Activated CD4-positive, CD25-positive, alpha-beta regulatory T cell (primary cell): ENCODE data around the gene ALDH18A1.

ENCODE experiments used
- DNase-seq, 4 experiments: peaks; one replicate each; lab custom pipeline; 2025; lab: John Stamatoyannopoulos, UW

Gene ALDH18A1

DNA sequence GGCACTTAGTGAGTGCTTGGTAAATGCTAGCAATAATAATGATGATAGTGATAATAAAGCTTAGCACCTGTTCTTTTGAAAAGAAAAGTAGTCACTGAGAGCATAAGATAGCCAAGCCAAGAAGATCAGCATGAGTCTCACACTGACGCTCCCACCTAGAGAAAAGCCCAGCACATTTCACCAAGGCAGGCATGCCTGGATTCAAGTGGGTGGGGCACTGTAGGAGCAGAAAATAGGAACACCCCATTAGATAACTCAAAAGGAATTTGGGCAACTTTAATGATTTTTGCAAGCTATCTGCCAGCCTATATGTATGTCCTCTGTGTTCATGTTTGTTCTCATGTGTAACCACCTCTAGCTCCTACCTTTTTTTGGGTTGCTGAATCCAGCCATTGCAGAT lies 77.2 kb downstream of the ALDH18A1 start:
- DNase-seq = no peak

DNA sequence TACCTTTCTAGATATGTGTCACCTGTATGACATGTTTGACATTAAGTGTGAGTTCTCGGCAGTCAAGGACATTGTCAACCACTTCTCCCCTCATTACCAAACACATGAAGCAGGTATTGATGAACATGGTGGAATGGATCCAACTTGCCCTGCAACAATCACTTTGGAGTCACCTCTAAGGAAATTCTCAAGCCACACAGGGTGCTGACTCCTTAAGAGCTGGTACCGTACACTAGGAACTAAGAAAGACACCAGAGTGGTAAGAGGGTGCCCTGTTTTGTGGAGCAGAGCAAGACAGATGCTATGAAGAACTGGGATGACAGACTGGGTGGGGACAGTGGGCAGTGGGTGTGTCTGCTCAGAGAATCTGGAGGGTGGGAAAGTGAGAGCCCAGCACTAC lies 77.9 kb downstream of the ALDH18A1 start:
- no peak for DNase-seq

DNA sequence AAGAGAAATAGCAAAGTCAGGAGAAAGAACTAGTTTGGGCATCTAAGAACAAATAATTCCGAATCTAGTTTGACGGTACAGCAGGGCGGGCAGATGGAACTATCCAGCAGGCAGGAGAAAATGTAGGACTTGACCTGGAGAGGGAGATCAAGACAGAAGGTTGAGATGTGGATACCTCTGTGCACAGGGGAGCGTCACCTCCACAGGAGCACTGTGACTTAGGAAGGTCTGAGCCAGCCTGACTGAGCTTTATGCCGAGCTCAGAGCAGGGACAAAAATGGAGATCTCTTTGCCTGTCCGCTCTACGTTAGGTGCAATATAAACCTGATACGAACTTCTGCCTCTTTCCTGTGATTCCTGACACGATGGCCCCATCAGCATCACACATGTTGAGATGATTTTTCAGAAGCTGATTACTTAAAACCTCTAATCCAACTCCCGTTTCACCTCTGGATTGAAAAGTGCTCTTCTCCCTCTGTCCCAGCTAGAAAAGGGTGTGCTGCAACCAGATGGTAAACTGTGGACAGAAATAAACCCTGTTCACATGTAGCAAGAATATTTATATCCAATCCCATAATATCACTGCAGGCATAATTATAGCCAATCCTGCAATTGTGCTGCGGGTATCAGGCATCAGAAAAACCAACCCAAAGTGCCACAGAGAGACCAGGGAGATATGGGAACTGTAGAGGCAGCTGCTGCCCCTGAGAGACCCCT lies 81.7 kb downstream of the ALDH18A1 start:
- DNase-seq = no peak

DNA sequence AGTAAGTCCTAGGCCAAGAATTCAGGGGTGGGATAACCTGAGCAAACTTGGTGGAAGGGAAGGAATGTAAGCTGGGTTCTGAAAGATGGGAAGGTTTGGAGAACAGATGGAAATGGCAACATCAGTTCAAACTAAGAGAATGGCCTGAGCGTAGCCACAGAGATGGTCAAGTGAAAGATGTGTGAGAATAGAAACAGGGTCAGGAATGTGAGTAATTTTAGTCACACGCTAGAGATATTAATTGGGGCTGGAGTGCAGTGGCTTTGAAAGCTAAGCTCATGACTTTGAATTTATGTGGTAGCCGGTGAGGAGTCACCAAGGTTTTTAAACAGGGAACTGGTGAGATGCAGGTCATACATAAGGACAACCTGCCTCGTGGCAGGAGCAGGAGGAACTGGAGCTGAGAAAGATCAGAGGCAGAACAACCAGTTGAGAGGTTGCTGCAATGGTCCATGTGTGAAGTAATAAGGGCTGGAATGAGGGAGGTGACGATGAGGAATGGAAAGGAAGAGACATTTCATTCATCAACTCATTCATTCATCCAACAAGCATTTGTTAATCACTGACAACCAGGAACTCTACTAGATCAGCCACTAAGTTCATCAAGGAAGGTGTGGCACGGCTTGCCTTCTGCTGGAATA lies 82.4 kb downstream of the ALDH18A1 start:
- DNase-seq = no peak

DNA sequence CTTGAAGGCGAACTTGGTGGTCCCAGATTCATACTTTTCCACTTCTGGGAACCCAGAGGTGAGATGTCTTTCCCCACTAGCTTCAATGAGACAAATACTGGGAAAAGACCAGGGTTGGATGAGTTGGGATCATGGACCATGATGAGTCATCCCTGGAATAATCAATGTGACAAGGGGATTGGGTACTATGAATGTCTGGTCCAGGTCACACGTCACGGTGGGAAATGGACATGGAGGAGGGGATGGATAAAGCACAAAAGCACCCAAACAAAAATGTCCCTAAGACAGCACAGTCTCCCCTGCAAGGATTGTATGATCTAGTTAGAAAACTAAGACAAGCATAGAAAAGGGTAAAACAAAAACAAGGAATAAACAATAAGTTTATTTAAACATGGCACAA lies 83.0 kb downstream of the ALDH18A1 start:
- no peak for DNase-seq

DNA sequence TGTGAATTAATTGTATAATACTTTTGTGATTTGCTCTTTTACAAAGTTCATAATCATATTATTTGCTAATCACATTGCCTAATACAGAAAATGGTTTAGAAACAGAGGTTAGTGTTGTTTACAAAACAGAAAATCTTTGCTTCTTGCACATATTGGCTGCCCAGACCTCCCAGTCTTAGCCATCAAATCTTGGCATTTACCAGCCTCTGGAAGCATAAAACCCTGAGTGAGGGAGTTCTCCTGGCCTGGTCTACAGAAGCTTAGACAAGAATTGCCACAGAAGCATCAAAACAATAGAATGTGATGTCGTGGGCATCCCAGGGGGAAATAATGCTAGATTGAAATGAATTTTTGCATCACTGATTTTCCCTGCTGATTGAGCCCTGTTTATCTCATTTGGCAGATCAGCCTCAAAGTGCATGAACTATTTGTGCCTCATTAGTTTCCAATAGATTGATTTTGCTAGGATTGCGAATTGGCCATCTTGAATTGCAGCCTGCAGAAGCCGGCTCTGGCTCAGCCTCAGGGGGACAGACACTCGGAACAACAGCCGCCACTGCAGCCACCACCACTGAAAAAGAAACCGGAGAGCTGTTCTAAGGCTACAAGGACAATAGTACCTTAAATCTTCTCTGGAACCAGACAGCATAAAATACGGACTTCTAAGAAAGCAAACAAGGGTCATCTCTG lies 84.2 kb downstream of the ALDH18A1 start:
- no peak for DNase-seq

DNA sequence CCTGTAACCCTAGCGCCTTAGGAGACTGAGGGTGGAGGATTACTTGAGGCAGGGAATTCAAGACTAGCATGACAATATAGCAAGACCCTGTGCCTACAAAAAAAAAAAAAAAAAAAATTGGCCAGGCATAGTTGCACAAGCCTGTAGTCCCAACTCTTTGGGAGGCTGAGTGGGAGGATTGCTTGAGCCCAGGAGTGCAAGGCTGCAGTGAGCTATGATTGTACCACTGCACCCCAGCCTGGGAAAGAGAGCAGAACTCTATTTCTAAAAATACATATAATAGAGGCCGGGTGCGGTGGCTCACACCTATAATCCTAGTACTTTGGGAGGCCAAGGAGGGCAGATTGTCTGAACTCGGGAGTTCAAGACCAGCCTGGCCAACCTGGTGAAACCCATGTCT lies 85.1 kb downstream of the ALDH18A1 start:
- DNase-seq = no peak

DNA sequence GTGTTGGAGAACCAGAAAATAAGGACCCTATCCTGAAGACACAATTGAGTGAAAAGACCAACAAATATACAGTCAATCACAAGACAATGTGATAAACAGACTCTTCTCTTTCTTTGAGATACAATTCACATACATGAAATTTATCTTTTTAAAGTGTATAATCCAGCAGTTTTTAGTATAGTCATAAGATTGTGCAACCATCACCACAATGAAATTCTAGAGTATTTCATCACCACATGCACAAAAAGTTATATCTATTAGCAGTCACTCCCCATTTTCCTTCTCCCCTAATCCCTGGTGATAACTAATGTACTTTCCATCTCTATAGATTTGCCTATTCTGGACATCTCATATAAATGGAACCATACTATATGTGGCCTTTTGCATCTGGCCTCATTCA lies 87.1 kb downstream of the ALDH18A1 start:
- no peak for DNase-seq

DNA sequence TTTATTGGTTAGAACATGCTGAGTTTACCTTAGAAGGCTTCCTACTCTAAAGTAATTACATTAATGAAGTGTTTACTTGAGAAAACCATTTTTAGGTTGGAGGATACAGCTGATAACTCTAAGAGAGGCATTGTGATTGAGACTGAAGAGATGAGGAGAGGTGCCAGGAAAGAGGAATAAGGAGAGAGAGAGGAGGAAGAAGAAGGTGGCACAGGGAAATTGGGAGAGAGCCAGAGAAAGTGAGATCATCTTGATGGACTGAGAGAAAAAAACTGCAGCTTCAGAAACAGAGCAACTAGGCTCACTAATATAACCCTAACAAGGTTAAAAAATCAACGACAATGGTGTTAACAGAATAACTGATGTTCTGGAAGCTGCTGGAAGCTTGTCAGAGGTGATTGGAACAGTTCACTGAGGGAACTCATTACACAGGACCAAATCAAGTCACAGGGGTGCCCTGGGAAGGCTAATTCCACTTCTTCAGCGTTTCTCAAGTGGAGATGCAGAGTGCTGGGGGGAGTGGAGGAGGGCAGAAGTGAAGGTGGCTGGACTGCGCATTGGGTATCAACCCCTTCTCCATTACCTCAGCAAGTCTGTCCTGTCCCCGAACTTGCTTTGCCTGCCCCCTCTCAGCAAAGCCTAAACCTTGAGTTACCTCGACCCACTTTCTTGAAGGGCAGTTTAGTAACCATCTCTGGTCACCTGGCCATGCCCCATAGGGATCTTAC lies 88.4 kb downstream of the ALDH18A1 start:
- no peak for DNase-seq

DNA sequence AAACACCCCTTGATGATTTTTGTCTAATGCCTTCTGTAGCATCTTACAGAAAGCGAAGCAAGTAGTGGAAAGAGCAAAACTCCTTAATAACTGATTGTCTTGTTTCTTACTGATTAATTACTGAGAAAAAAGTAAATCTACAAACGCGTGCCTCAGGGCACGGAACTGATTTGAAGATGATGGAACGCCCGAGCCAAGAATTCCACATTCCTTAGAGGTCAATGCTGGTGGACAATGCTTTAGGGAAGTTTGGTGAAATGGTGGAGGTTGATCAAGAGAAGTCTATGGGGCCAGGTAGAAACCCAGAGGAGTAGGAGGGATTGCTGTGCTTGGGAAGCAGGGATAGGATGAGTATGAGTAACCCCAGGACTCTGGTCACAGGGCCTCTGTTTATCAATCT lies 90.4 kb downstream of the ALDH18A1 start:
- DNase-seq = no peak

DNA sequence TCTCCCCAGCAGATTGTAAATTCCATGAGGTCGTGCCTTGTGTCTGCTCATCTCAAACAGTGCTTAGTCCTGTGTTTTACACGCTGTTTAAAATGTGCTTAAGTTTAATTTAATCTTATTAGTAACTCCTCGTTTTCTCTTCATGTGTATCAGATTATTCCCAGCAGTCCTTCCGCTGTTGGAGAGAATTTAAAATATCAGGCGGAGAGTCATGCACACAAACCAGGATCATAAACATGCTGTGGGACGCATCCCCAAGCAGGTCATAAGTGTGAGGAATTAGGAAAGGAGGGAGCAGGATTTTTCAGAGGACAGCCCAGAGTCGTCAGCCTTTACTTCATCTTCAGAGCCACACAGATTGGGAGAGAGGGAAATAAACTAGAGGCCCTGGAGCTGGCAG lies 91.2 kb downstream of the ALDH18A1 start:
- DNase-seq = no peak

DNA sequence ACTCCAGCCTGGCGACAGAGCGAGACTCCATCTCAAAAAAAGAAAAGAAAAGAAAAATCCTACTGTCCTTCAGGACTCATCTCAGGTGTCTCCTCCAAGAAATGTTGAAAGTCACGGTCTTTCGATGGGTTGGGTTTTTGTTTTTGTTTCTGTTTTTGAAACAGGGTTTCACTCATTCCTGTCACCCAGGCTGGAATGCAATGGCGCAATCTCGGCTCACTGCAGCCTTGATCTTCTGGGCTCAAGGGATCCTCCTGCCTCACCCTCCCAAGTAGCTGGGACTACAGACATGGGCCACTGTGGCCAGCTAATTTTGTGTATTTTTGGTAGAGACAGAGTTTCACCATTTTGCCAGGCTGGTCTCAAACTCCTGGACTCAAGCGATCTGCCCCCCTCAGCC lies 92.2 kb downstream of the ALDH18A1 start:
- DNase-seq = no peak

DNA sequence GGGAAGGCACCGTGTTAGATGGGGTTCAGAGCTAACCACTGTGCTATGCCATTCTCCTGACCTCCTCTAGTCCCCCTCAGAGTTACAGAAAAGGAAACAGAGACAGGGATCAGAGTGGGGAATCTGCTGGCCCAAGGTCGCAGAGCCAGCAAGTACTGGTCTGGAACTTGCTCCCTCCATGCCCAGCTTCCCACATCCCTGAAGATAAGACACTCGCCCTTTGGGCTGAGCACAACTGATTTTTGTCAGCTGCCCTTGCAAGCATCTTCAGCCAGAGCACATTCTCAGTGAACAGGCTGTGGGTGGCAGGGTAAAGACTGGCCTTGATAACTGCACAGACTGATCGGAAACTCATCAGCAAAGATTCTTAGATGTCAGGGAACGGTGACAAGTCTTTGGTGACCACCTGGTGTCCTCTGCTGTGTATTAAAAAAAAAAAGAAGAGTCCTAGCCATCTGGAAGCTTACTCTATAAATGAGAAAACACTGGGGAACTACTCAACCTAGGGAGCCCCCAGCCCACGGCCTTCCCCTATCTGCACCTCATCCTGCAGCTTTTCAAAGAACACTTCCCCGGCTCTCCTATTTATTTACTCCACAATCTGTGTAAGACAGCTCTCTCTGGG lies 94.1 kb downstream of the ALDH18A1 start:
- DNase-seq = no peak

DNA sequence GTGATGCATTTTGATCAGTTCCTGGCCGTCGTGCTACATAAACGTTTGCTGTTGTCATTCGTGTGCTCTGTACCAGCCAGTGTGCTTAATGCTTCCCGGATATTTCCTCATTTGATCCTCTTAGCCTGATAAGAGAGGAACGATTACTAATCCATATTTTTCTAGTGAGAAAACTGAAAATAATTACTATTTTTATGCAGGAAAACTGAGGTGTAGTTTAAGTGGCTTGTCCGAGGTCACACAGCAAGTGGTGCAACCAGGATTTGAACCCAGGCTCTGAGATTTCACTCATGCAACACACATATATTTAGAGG lies 94.7 kb downstream of the ALDH18A1 start:
- DNase-seq = no peak

DNA sequence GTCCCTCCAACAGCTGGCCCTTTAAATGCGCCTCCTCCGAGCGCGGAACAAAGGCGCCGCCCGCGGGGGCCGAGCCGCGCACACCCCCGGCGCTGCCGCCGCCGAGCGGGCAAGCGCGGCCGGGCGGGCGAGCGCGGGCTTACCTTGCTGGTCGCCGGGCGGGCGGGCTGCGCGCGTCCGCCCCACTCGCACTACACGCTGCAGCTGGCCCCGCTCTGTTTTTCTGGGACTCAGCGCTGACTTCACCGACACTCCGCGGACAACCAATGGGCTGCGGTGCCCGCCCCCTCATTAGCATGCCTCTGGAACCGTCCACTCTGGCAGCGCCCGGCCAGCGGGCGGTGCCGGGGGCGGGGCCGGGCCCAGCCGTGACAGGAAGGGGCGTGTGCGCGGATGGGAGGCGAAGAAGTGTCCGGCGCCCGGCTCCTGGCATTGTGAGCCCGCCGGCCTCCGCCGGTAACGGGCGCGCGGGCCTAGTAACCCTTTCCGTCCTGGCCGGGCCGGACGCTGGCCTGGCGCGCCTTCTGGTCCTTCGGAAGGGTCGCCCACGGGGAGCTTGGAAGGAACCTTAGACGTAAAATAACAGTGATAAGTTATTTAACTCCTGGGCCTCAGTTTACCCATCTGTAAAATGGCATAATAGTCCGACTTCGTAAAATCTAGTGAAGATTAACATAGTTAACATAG lies 95.2 kb downstream of the ALDH18A1 start, which contains the start of gene SORBS1:
Gene SORBS1 (minus strand): TSS at position 195 of the 687 bp plus-strand sequence. CDS start 120,236 bp downstream, outside the sequence.
- DNase-seq = peak; percentile 63 to 69 (median 66)

DNA sequence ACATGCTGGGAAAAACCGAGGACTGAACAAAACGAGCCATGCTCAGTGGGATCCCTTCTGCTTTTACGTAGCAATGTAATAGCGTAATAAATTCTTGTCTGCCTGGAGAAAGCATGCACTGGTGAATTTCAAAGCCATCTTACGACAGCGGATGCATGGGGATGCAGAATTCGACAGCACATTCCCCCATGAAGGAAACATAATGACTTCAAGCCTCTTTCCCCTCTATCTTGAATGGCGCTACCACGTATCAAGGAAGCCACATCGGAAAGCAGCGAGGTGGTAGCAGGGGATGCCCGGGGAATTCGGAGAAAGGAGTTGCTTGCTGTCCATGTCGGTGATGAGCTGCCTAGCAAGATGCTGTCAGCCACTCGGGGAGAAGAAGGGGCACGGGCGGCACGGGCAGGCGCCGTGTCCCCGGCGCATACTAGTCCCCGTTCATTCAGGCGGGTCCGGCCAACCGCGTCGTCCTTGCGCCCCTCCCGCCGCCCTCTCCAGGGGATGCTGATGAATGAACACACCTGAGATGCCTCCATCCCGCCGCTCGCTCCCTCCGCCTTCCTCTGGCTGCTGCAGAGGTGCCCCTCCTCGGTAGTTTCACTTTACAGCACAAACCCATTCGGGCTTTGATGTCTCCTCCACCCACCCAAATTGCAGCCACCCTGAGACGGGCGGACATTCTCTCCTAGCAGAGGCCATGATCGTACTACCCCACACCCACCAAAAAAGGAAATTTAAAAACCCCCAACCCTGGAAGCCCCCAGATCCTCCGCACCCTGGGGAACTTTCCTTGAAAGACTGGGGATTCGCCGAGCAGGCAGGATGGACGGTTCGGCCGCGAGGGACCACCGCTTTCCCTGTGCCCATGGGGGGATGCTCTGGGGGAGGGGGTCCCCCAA lies 96.0 kb downstream of the ALDH18A1 start:
- DNase-seq = peak in 3 of 4 experiments; percentile 9 to 17 (median 9)

DNA sequence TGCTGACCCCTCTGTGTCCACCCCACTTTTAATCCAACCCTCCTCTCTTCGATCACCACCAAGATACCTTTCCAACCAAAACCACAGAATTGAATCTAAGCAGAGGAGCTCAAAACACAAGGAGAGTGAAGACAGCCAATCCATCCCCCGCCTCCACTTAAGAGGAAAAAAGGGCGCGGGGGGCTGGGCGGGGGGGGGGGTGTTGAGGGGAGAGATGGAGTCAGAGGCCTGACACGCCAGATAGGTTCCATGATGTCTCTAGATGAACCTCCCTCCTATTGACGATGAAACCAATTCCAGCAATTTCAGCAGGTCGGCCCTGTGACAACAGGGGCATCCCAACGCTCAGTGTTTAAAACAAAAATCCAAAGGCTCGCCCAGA lies 96.6 kb downstream of the ALDH18A1 start:
- no peak for DNase-seq

DNA sequence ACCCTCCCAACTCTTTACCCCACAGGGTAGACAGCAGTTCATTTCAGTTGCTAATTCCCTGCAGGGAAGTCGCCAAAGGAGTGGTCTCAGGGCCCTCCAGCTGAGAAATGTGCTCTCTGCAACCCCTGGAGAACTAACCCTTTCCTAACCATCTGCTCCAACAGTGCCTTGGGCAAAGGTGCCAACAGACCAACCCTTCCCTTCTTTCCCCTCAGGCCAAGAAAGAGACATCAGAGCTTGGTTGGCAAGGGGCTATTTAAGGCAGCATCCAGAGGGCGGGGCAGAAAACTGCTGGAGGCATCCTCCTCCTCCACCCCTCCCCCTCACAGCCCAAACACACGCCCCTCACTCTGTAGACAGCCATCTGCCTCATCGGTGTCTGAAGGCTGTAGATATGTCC lies 97.0 kb downstream of the ALDH18A1 start:
- no peak for DNase-seq

DNA sequence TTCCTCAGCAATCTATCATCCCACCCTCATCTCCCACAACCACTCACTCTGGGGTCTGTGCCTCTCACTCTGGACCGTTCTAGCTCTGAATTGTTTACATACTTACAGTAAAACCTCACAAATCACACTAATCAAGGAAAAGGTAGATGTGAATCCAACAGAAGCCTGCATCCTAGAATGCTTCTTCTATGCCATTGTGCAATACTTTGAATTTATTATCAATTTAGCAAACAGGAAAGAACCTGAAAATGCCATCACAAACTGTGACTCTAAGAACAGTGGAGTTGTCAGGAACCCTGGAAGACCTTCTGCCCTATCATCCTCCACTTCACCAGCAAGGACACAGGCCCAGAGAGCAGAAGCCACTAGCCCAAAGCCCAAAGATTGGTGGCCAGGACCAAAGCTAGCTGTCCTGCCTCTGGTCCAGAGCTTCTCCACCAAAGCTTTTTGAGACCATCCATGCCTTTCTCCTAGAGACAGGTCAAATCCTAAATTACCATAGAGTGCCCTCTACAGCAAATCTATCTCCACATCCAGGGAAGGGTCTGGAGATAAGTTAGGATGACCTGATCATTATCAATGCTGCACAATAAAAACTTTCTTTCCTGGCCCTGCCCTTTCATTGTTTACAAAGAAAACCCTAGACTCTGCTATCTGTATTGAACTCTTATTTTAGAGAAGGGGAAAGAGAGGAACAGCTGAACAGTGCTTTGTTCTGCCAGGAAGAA lies 97.8 kb downstream of the ALDH18A1 start:
- no peak for DNase-seq
